ENCODE results near the gene APOBR. TPM values are rescaled to one million over a fixed set of nuclear protein-coding genes. Genes with fewer than 3 reads are reported as not detected.
"Not testable (repeated sequence)": the region's sequence is repeated elsewhere in the genome, so short reads cannot be mapped to it uniquely, and the experiment has no call there.

Gene APOBR
- total RNA-seq, 1 donor from 2014 or later: not detected

DNA sequence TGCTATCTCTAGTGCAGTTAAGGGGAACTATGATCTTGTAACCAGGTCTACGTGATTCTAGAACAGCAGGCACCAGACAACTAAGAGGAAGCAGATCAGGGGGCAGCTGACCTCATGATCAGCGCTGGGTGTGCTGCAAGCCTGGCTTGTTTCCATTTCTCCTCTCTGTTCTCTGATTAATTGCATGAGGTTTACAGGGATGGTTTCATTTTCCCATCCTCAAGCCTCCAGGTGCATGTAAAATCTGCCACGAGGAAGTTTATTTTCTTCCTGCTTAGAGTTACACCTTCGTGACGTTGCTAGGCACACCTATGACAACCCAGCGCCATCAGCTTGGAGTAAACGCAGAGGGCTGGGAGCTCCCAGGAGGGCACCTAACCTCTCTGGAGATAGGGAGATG is 48.6 kb downstream of the APOBR start:
- H3K9me3 Mint-ChIP-seq: no peaks in the 10 kb centered on the region
- H3K27ac Mint-ChIP-seq: no peak overlapping the region
- peaks cover 5% of the 10 kb centered on the region for H3K27me3 Mint-ChIP-seq (ENCODE audit: low read depth)
- H3K4me1 Mint-ChIP-seq: peaks cover 13% of the 10 kb centered on the region
- no peaks in the 10 kb centered on the region for H3K36me3 Mint-ChIP-seq
- DNase-seq (ENCODE audit: low spot score in 2 of 2, unreplicated experiment in 2 of 2): no peak
- TF ChIP-seq, protein P1, sequence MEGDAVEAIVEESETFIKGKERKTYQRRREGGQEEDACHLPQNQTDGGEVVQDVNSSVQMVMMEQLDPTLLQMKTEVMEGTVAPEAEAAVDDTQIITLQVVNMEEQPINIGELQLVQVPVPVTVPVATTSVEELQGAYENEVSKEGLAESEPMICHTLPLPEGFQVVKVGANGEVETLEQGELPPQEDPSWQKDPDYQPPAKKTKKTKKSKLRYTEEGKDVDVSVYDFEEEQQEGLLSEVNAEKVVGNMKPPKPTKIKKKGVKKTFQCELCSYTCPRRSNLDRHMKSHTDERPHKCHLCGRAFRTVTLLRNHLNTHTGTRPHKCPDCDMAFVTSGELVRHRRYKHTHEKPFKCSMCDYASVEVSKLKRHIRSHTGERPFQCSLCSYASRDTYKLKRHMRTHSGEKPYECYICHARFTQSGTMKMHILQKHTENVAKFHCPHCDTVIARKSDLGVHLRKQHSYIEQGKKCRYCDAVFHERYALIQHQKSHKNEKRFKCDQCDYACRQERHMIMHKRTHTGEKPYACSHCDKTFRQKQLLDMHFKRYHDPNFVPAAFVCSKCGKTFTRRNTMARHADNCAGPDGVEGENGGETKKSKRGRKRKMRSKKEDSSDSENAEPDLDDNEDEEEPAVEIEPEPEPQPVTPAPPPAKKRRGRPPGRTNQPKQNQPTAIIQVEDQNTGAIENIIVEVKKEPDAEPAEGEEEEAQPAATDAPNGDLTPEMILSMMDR (IDR thresholded peaks at IDR 0.05; ENCODE audit: unreplicated experiment): no peak
- no peak overlapping the region for H3K4me3 Mint-ChIP-seq

DNA sequence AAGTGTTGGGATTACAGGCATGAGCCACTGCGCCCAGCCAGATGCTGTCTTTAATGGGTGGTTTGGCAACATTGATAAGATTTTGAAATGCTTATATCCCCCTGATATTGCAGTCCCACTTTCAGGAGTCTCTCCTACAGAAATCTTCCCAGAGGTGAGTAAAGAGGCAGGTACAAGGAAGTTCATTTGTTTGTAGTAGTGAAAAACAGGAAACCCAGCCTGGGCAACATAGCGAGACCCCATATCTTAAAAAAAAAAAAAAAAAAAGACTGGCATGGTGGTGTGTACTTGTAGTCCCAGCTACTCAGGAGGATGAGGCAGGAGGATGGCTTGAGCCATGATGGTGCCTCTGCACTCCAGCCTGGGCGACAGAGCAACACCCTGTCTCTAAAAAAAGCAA is 50.6 kb downstream of the APOBR start:
- H3K36me3 Mint-ChIP-seq: no peaks in the 10 kb centered on the region
- H3K27me3 Mint-ChIP-seq (ENCODE audit: low read depth): peaks cover 6% of the 10 kb centered on the region
- peaks cover 5% of the 10 kb centered on the region for H3K4me1 Mint-ChIP-seq
- H3K4me3 Mint-ChIP-seq: no peak overlapping the region
- no peak for DNase-seq (ENCODE audit: low spot score in 2 of 2, unreplicated experiment in 2 of 2)
- TF ChIP-seq, protein P1 (IDR thresholded peaks at IDR 0.05; ENCODE audit: unreplicated experiment): no peak
- no peak overlapping the region for H3K27ac Mint-ChIP-seq
- no peaks in the 10 kb centered on the region for H3K9me3 Mint-ChIP-seq

DNA sequence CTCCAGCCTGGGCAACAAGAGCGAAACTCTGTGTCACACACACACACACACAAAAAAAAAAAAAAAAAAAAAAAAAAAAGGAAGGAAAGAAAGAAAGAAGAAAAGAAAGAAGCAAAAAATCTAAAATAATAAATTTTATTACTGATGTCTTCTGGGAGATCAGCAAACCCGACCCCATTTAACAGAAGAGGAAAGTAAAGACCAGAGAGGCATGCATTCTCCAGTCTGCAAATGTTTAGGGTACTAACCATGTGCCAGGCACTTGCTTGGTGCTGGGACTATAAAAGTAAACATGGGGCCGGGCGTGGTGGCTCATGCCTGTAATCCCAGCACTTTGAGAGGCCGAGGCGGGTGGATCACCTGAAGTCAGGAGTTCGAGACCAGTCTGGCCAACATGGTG is 51.5 kb downstream of the APOBR start:
- not testable (repeated sequence) for DNase-seq (ENCODE audit: low spot score in 2 of 2, unreplicated experiment in 2 of 2); H3K9me3 Mint-ChIP-seq; H3K27me3 Mint-ChIP-seq (ENCODE audit: low read depth); H3K4me3 Mint-ChIP-seq; H3K4me1 Mint-ChIP-seq; H3K36me3 Mint-ChIP-seq; H3K27ac Mint-ChIP-seq

DNA sequence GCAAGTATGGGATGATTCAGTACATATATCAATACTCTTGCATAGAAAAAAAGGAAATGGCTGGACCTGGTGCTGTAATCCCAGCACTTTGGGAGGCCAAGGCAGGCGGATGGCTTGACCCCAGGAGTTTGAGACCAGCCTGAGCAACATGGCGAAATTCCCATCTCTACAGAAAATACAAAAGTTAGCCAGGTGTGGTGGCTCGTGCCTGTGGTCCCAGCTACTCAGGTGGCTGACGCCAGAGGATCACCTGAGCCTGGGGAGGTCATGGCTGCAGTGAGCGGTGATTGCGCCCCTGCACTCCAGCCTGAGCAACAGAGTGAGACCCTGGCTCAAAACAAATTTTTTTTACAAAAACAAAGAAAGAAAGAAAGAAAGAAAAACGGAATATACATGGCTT is 52.2 kb downstream of the APOBR start:
- H3K9me3 Mint-ChIP-seq: no peaks in the 10 kb centered on the region

DNA sequence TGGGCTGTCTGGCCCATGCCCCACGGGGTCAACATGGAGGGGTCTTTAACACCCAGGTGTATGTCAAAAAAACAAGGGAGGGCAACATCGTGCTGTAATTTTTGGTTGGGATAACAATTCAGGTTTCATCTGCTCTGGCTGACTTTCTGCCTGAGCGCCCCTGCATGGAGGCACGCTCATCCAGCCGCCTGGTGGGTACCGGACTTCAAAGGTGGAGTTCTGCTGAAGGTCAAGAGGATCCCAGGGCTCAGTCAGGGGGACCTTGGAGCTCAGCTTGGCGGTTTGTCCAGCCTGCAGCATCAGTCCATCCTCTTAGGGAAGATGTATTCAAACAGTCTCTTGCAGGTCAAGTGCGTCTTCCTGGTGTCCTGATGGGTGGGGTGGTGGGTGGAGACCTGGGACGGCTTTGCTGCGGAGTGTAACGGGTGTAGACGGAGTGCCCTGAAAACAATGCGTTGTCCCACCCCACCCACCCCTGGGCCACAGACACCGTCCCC is 53.9 kb downstream of the APOBR start:
- no peaks in the 10 kb centered on the region for H3K4me1 Mint-ChIP-seq
- H3K36me3 Mint-ChIP-seq: no peaks in the 10 kb centered on the region
- H3K27ac Mint-ChIP-seq: no peak overlapping the region
- H3K4me3 Mint-ChIP-seq: no peak overlapping the region
- no peaks in the 10 kb centered on the region for H3K9me3 Mint-ChIP-seq
- no peak for DNase-seq (ENCODE audit: low spot score in 2 of 2, unreplicated experiment in 2 of 2)
- H3K27me3 Mint-ChIP-seq (ENCODE audit: low read depth): peaks cover 4% of the 10 kb centered on the region
- TF ChIP-seq, protein P1 (IDR thresholded peaks at IDR 0.05; ENCODE audit: unreplicated experiment): no peak

More for the DNA sequence above, 52.2 kb downstream of the APOBR start:
- DNase-seq (ENCODE audit: low spot score in 2 of 2, unreplicated experiment in 2 of 2): no peak
- peaks cover 6% of the 10 kb centered on the region for H3K27me3 Mint-ChIP-seq (ENCODE audit: low read depth)
- peaks cover 5% of the 10 kb centered on the region for H3K4me1 Mint-ChIP-seq
- H3K4me3 Mint-ChIP-seq: no peak overlapping the region
- H3K36me3 Mint-ChIP-seq: no peaks in the 10 kb centered on the region
- TF ChIP-seq, protein P1 (IDR thresholded peaks at IDR 0.05; ENCODE audit: unreplicated experiment): no peak
- no peak overlapping the region for H3K27ac Mint-ChIP-seq

Other genes with a start within 250 kb of the APOBR start
- gene SBK1, start 202.1 kb upstream of the APOBR start, total RNA-seq: 50.1 to 51.9 TPM (median 51.4 TPM) in 3 replicates
- 6.6 to 8.7 TPM (median 8.2 TPM) in 3 replicates for gene NPIPB6, start 131.1 kb upstream of the APOBR start, total RNA-seq
- 73.8 to 99.7 TPM (median 91.5 TPM) in 3 replicates for gene EIF3CL, start 90.8 kb upstream of the APOBR start, total RNA-seq
- gene NPIPB7, start 22.3 kb upstream of the APOBR start, total RNA-seq: 0.40 to 0.41 TPM in 2 of 3 replicates, not detected in the other
- gene CLN3, start 2.6 kb upstream of the APOBR start, total RNA-seq: 30.8 to 31.5 TPM (median 30.9 TPM) in 3 replicates
- gene IL27, start 12.2 kb downstream of the APOBR start, total RNA-seq: not detected in 3 replicates
- gene NUPR1, start 44.3 kb downstream of the APOBR start, total RNA-seq: 12.3 to 13.9 TPM (median 13.3 TPM) in 3 replicates
- gene SGF29, start 59.3 kb downstream of the APOBR start, total RNA-seq: 21.6 to 27.2 TPM (median 24.7 TPM) in 3 replicates
- 0.75 to 0.98 TPM (median 0.90 TPM) in 3 replicates for gene SULT1A2, start 102.4 kb downstream of the APOBR start, total RNA-seq
- 8.3 to 9.9 TPM (median 9.7 TPM) in 3 replicates for gene SULT1A1, start 115.4 kb downstream of the APOBR start, total RNA-seq
- gene NPIPB8, start 143.4 kb downstream of the APOBR start, total RNA-seq: 0.16 to 1.2 TPM (median 0.49 TPM) in 3 replicates
- 660 to 710 TPM (median 685 TPM) in 3 replicates for gene EIF3C, start 216.8 kb downstream of the APOBR start, total RNA-seq